ENCODE measurements around the gene PRCC.

GRCh38 chr1:156743367-156744302 lies 23.7 kb upstream of the PRCC start:
- no peak for TF ChIP-seq CTCF (conservative IDR thresholded peaks at IDR 0.05; ENCODE audit: low read depth, low read length)
- TF ChIP-seq EZH2 (IDR thresholded peaks at IDR 0.05; ENCODE audit: borderline replicate concordance, low read depth, low read length, poor library complexity, severe bottlenecking): no peak
